Urothelium cell line (cell line): Measurements from ENCODE around the gene RAD51B.
"Not testable (repeated sequence)": the region's sequence is repeated elsewhere in the genome, so short reads cannot be mapped to it uniquely, and the experiment has no call there.

Experiments used
- DNase-seq: peaks from one replicate; pipeline ENCODE4 v3.0.0; 2011; ENCODE audit warnings: low spot score, mixed read lengths
- FAIRE-seq: peaks from 2 replicates; lab custom pipeline; 2011; peaks lifted over from hg19 to GRCh38; lab: Jason Lieb, UNC

Gene RAD51B

GRCh38 chr14:68428900-68429299 lies 609.3 kb downstream of the RAD51B start:
- DNase-seq, FAIRE-seq: not testable (repeated sequence)

DNA sequence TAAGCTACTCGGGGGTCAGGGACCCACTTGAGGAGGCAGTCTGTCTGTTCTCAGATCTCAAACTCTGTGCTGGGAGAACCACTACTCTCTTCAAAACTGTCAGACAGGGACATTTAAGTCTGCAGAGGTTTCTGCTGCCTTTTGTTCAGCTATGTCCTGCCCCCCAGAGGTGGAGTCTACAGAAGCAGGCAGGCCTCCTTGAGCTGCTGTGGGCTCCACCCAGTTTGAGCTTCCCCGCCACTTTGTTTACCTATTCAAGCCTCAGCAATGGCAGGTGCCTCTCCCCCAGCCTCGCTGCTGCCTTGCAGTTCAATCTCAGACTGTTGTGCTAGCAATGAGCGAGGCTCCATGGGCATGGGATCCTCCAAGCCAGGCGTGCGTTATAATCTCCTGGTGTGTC lies 614.6 kb downstream of the RAD51B start:
- FAIRE-seq, DNase-seq: not testable (repeated sequence)

DNA sequence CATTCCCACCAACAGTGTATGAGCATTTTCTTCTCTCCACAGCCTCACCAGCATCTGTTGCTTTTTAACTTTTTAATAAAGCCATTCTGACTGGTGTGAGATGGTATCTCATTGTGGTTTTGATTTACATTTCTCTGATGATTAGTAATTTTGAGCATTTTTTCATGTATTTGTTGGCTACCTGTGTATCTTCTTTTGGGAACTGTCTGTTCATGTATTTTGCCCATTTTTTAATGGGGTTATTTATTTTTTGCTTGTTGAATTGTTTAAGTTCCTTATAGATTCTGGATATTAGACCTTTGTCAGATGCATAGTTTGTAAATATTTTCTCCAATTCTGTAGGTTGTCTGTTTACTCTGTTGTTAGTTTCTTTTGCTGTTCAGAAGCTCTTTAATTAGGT lies 616.1 kb downstream of the RAD51B start:
- DNase-seq, FAIRE-seq: not testable (repeated sequence)

DNA sequence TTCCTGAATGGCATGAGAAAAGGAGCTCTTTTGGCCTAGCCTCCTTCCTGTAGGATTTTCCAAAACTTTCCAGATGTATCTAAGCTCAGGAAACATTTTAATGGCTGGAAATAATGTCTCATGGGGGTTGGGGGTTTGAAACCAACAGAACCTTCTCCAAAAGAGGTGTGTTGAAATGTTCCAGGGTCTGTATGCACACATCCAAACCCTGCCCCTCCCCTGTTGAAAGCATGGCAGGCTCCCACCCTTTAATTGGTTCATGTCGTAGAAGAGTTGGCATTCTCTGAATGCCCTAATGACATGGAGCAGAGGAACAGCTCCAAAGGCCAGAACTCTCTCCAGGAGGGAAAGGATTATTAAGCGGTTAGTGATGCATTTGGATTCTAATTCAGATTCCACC lies 620.1 kb downstream of the RAD51B start:
- DNase-seq: no peak
- FAIRE-seq: peak; percentile 76

GRCh38 chr14:68440820-68441219 lies 621.2 kb downstream of the RAD51B start:
- FAIRE-seq (no peak), DNase-seq (no peak)

DNA sequence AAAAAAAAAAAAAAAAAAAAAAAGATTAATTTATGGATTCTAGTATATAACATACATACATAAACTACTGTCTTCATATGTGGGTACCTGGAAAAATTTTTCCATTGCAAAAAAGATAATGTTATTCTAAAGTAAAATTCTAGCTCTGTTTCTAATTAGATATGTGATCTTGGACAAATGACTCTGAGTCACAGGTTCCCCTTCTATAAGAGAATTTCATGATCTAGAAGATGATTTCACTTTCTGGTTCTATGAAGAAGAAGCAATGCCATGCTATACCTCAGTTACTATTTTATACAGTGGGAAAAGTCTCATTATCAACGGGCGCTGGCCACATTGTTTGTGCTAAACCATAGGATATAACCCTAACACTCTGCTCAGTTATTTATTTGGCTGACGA lies 622.0 kb downstream of the RAD51B start:
- no peak for FAIRE-seq
- DNase-seq: no peak

DNA sequence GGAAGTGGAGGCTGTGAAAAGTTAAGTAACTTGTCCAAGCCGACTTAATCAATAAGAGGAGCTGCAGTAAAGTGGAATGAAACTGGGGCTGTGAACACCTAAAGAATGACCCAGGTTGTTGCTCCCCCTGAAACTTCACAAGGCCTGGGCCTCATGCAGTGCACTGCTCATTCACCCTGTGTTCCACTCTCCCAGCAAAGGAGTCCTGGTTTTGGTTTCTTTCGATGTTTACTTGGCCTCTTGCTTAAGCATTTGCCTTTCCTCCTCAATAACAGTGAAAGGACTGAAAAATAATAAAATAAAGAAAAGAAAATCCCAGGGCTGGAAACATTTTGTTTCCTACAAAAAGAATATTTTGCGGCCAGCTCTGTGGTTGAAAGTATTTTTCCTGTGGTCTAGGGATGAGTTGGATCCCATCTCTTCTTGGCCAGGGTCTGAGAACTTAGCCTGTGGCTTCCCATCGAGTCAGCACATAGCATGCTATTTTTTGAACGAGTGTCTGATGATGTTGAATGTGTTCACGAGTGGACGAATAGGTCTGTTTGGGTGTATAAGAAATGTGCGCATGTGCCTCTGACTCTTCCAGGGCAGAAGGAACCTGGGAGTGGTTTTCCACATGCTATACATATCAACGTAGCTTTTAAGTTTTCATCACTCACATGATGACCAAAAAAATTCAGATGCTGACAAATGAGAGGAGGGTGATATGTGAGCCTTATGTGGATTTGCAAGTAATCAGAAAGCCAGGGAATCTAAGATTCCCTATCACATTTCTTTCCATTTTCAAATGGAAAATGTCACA lies 623.5 kb downstream of the RAD51B start:
- DNase-seq (no peak), FAIRE-seq (peak; percentile 86)

- FAIRE-seq (peak; percentile 97), DNase-seq (peak; percentile 86)
Measured at GRCh38 chr14:68444449-68445168, 625.0 kb downstream of the RAD51B start.

GRCh38 chr14:68446243-68447040 lies 626.9 kb downstream of the RAD51B start:
- FAIRE-seq (no peak), DNase-seq (no peak)

- DNase-seq: no peak
- no peak for FAIRE-seq
Measured at GRCh38 chr14:68447581-68448251, 628.1 kb downstream of the RAD51B start.

GRCh38 chr14:68448252-68448902 lies 628.8 kb downstream of the RAD51B start:
- FAIRE-seq: peak; percentile 83

GRCh38 chr14:68449561-68450181 lies 630.1 kb downstream of the RAD51B start:
- FAIRE-seq: peak; percentile 59
- no peak for DNase-seq

More at GRCh38 chr14:68448252-68448902, 628.8 kb downstream of the RAD51B start:
- DNase-seq: no peak

- peak; percentile 90 for FAIRE-seq
Measured at GRCh38 chr14:68450391-68451120, 631.0 kb downstream of the RAD51B start.

GRCh38 chr14:68451696-68452373 lies 632.3 kb downstream of the RAD51B start:
- peak; percentile 77 for FAIRE-seq
- no peak for DNase-seq

More at GRCh38 chr14:68450391-68451120, 631.0 kb downstream of the RAD51B start:
- no peak for DNase-seq

DNA sequence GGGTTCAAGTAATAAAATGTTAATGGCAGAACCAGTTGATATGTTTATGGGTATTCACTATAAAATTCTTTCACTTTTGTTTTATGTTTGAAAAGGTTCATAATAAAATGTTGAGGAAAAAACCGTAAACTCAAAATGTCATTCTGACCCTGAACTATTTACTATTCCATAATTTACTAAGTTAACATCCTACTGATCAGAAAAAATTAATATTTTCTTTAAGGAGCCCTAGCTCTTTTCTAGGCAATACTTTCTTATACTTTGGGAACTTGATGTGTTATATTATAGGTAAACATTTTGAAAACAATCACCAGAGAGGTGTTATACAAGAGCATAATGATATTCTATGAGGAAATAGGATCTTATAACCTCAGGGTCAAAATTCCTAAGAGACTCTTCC lies 638.7 kb downstream of the RAD51B start:
- DNase-seq (no peak), FAIRE-seq (no peak)

DNA sequence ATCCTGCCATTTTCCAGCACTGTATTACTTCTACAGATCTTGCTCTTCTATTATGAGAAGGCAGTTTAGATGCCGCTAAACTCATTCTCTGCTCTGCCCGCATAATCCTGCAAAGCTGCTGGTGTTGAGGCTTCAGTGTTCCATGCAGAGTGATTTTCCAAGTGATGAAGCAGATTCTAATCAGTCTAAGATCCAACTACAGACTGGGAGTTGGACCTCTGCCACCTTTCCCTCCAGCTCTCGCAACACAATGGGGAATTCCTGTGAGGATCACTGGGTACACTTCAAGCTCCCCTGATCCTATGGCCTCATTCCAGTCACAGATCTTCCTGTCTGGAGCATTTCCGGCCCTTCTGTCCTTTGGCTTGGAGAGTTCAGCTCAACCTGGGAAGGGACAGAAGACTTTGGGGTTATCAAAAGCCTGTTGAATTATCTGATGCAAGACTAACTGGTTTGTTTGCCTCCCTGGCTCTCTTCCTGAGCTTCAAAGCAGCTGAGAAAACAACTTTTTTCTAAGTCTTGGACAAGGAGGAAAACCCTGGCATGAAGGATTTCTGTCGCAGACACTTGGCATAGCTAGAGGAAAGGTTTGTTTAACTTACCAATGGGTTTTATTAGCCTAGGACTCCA lies 639.4 kb downstream of the RAD51B start:
- FAIRE-seq (peak; percentile 95), DNase-seq (peak; percentile 95)

DNA sequence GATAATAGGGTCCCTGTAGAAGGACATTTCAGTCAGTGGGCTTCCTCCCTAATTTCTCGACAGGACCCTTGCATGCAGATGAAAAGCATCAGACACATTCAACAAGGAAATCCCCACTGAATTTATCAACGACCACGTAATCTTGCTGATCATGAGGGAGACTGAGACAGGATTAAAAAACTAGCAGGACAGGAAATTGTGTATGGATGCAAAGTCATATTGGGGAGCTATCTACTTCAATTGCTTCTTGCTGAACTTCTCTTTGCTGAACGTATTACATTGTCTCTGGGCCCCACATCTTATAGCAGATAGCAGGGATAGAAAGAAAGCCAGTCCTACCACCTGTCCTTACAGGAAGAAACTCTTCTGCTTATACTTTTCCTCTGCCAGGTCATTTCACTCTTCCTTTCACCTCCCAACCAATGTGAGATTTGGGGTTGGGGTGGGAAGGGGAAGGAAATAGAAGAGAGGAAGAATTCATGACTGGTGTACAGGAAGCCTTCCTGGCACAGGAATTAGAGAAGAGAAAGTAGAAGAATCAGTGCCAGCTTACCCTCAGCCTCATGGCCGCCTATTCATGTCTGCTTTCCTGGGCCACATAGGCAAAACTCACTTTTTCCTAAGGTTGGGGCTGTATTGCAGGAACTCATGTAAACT lies 640.0 kb downstream of the RAD51B start:
- DNase-seq: no peak
- FAIRE-seq: peak; percentile 67
